GM21576 (cell line): ENCODE measurements around the gene MAB21L1.

ENCODE experiments used
- ATAC-seq: cut with Tn5 transposase; IDR thresholded peaks from one replicate; pipeline ENCODE4 v1.9.1; 2021; ENCODE audit warnings: mild to moderate bottlenecking, moderate library complexity; ENCODE audit not compliant: unreplicated experiment

MAB21L1 gene

GRCh38 chr13:35449821-35450220 lies 26.7 kb downstream of the MAB21L1 start:
- no peak for ATAC-seq

GRCh38 chr13:35448465-35448864 lies 28.0 kb downstream of the MAB21L1 start:
- no peak for ATAC-seq
